ENCODE measurements around the gene TUBB3. TPM values are rescaled to one million over a fixed set of nuclear protein-coding genes. Genes with fewer than 3 reads are reported as not detected.

Gene TUBB3
- total RNA-seq, 1 donor from 2014 or later: 201 TPM

- H3K4me1 Mint-ChIP-seq (ENCODE audit: low read depth): no peaks in the 10 kb centered on the region
- H3K27ac Mint-ChIP-seq: no peak overlapping the region
- H3K4me3 Mint-ChIP-seq (ENCODE audit: low read depth): no peak overlapping the region
- no peak for DNase-seq (ENCODE audit: low spot score, unreplicated experiment)
- H3K9me3 Mint-ChIP-seq (ENCODE audit: low read depth): no peaks in the 10 kb centered on the region
- TF ChIP-seq CTCF (IDR thresholded peaks at IDR 0.05; ENCODE audit: unreplicated experiment): no peak
- peaks cover 11% of the 10 kb centered on the region for H3K36me3 Mint-ChIP-seq (ENCODE audit: insufficient read depth)
- no peaks in the 10 kb centered on the region for H3K27me3 Mint-ChIP-seq
These were observed 35.5 kb downstream of the TUBB3 start for GRCh38 chr16:89958596-89958995.

DNA sequence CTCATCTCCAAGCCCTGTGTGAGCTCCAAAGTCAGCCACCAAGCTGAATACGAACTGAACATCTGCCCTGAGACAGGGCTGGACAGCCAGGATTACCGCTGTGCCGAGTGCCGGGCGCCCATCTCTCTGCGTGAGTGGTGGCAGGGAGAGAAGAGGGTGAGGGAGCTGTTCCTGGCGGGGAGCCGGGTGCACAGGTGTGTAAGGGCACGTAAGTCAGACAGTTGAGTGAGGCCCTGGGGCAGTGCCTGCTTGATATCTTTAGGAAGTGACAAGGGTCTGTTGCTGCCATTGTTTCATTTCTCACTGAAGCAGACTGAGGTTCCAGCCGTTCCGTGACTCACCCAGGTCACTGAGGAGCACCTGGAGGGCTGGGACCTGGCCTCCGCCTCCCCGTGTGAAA lies 37.8 kb downstream of the TUBB3 start:
- H3K4me1 Mint-ChIP-seq (ENCODE audit: low read depth): no peaks in the 10 kb centered on the region
- H3K36me3 Mint-ChIP-seq (ENCODE audit: insufficient read depth): peaks cover 11% of the 10 kb centered on the region
- H3K9me3 Mint-ChIP-seq (ENCODE audit: low read depth): no peaks in the 10 kb centered on the region
- DNase-seq (ENCODE audit: low spot score, unreplicated experiment): no peak
- H3K27me3 Mint-ChIP-seq: no peaks in the 10 kb centered on the region
- H3K27ac Mint-ChIP-seq: no peak overlapping the region
- no peak for TF ChIP-seq CTCF (IDR thresholded peaks at IDR 0.05; ENCODE audit: unreplicated experiment)
- no peak overlapping the region for H3K4me3 Mint-ChIP-seq (ENCODE audit: low read depth)

DNA sequence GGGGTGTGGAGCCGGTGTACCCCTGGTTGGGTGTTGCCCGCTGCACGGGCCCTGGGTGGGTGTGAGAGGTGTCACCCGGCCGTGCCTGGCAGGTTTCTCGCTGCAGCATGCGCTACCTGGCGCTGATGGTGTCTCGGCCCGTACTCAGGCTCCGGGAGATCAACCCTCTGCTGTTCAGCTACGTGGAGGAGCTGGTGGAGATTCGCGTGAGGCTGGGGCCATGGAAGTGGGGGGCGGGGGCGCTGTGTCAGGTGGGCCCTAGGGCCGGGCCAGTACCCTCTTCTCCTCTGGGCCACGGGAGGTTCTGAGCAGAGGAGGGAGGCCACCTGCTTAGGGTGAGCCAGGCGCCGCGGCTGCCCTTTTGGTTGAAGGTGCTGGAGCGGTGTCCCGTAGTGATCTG lies 38.8 kb downstream of the TUBB3 start:
- TF ChIP-seq CTCF (IDR thresholded peaks at IDR 0.05; ENCODE audit: unreplicated experiment): no peak
- Mint-ChIP-seq H3K27me3 (no peaks in the 10 kb centered on the region), H3K27ac (no peak overlapping the region), H3K36me3 (ENCODE audit: insufficient read depth) (peaks cover 11% of the 10 kb centered on the region), H3K4me3 (ENCODE audit: low read depth) (no peak overlapping the region), H3K4me1 (ENCODE audit: low read depth) (no peaks in the 10 kb centered on the region), H3K9me3 (ENCODE audit: low read depth) (no peaks in the 10 kb centered on the region)
- no peak for DNase-seq (ENCODE audit: low spot score, unreplicated experiment)

DNA sequence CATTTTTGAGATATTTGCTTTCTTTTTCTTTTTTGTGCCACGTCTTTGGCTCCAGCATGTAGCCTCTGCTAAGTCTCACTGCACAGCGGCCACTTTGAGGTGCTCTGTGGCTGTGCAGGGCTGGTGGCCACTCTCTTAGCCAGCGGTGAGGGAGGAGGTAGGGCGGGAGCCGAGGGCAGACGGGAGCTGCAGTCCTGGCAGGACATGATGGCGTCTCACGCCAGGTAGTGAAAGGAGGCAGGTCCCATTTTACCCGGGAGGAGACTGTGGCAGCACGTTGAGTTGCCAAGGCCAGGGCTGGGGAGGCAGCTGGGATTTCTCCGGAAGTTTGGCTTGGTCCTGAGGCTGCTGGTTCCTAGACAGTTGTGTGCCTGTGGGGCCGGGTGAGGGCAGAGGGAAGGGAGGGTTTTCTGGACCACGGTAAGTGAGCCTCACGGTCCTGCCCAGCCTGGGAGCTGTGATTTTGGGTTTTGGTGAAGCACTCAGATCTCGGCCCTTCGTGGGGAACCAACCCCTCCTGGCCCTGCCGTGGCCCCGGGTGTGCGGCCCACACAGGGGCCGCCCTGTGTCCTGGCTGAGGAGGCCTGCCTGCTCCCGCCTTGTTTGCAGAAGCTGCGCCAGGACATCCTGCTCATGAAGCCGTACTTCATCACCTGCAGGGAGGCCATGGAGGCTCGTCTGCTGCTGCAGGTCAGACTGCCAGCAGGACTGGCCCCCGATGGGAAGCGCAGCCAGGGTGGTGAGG lies 39.8 kb downstream of the TUBB3 start:
- Mint-ChIP-seq H3K27ac (no peak overlapping the region), H3K4me3 (ENCODE audit: low read depth) (no peak overlapping the region), H3K36me3 (ENCODE audit: insufficient read depth) (peaks cover 8% of the 10 kb centered on the region), H3K9me3 (ENCODE audit: low read depth) (no peaks in the 10 kb centered on the region), H3K4me1 (ENCODE audit: low read depth) (no peaks in the 10 kb centered on the region), H3K27me3 (no peaks in the 10 kb centered on the region)
- no peak for DNase-seq (ENCODE audit: low spot score, unreplicated experiment)
- TF ChIP-seq CTCF (IDR thresholded peaks at IDR 0.05; ENCODE audit: unreplicated experiment): no peak

GRCh38 chr16:89964201-89964600 lies 41.1 kb downstream of the TUBB3 start:
- peaks cover 6% of the 10 kb centered on the region for H3K36me3 Mint-ChIP-seq (ENCODE audit: insufficient read depth)
- no peak for TF ChIP-seq CTCF (IDR thresholded peaks at IDR 0.05; ENCODE audit: unreplicated experiment)
- no peaks in the 10 kb centered on the region for H3K27me3 Mint-ChIP-seq
- no peak overlapping the region for H3K4me3 Mint-ChIP-seq (ENCODE audit: low read depth)
- no peaks in the 10 kb centered on the region for H3K4me1 Mint-ChIP-seq (ENCODE audit: low read depth)
- no peak for DNase-seq (ENCODE audit: low spot score, unreplicated experiment)
- H3K9me3 Mint-ChIP-seq (ENCODE audit: low read depth): no peaks in the 10 kb centered on the region
- no peak overlapping the region for H3K27ac Mint-ChIP-seq
